ENCODE data around the gene APBB3. TPM values are rescaled to one million over a fixed set of nuclear protein-coding genes. Genes with fewer than 3 reads are reported as not detected.

APBB3 gene
- total RNA-seq, 2 experiments from 2014 or later: 20.0 to 24.8 TPM

DNA sequence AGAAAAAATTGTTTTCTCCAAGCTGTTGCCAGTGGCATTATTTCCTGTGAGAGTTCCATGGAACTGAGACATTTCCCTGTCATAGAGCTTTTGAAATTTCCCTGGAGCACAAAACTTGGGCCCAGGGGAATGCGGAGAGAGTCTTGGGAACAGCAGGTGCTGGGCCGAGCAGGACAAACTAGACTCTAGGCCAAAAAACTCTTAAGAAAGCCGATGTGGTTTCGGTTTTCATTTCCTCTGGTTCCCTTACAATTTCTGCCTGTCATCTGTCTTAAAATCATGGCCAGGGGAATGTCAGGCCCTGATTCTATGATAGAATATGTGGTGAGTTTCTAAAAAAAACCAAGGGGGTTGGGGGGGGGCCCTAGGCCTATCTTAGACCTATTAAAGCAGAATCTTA lies 4.8 kb upstream of the APBB3 start:
- CTCF ChIA-PET: interaction anchor here (1.3 to 1.8 kb wide), 6 partner anchors 12 to 206 kb away, joined by 3 to 8 read pairs (median 6); partner anchors contain the start of genes IK, NDUFA2, SRA1 and TMCO6
- Mint-ChIP-seq H3K4me1 (peaks cover 48% of the 10 kb centered on the region), H3K36me3 (peaks cover 39% of the 10 kb centered on the region), H3K9me3 (ENCODE audit: low read depth) (no peaks in the 10 kb centered on the region), H3K27me3 (no peaks in the 10 kb centered on the region), H3K27ac (peak overlapping the region; percentile 96), H3K4me3 (peak overlapping the region; percentile 68)
- no peak for ATAC-seq
- DNase-seq: peak; percentile 38

DNA sequence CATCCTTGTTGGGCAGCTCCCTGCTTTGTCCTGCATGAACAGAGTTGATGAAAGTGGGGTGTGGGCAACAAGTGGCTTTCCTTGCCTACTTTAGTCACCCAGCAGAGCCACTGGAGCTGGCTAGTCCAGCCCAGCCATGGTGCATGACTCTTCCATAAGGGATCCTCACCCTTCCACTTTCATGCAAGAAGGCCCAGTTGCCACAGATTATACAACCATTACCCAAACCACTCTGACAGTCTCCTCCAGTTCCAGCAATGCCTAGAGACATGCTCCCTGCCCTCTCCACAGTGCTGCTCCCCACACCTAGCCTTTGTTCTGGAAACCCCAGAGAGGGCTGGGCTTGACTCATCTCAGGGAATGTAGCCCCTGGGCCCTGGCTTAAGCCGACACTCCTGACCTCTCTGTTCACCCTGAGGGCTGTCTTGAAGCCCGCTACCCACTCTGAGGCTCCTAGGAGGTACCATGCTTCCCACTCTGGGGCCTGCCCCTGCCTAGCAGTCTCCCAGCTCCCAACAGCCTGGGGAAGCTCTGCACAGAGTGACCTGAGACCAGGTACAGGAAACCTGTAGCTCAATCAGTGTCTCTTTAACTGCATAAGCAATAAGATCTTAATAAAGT lies 4.2 kb upstream of the APBB3 start:
- peaks cover 39% of the 10 kb centered on the region for H3K36me3 Mint-ChIP-seq
- no peaks in the 10 kb centered on the region for H3K9me3 Mint-ChIP-seq (ENCODE audit: low read depth)
- ATAC-seq: no peak
- CTCF ChIA-PET: interaction anchor here (1.4 to 1.8 kb wide), 3 partner anchors 11 to 196 kb away, joined by 3 to 7 read pairs (median 5); partner anchors contain the start of genes SRA1 and TMCO6
- no peak for DNase-seq
- H3K27me3 Mint-ChIP-seq: no peaks in the 10 kb centered on the region
- H3K4me1 Mint-ChIP-seq: peaks cover 51% of the 10 kb centered on the region
- H3K4me3 Mint-ChIP-seq: peak overlapping the region; percentile 39
- peak overlapping the region; percentile 96 for H3K27ac Mint-ChIP-seq

DNA sequence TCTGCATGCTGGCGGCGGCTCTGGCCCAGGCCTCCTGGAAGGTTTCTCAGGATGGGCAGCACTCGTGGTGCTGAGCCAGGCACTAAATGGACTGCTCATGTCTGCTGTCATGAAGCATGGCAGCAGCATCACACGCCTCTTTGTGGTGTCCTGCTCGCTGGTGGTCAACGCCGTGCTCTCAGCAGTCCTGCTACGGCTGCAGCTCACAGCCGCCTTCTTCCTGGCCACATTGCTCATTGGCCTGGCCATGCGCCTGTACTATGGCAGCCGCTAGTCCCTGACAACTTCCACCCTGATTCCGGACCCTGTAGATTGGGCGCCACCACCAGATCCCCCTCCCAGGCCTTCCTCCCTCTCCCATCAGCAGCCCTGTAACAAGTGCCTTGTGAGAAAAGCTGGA lies 3.5 kb upstream of the APBB3 start:
- no peak for ATAC-seq
- peak overlapping the region; percentile 96 for H3K27ac Mint-ChIP-seq
- CTCF ChIA-PET: no interaction called here
- peaks cover 36% of the 10 kb centered on the region for H3K36me3 Mint-ChIP-seq
- H3K4me3 Mint-ChIP-seq: no peak overlapping the region
- H3K27me3 Mint-ChIP-seq: no peaks in the 10 kb centered on the region
- DNase-seq: no peak
- H3K9me3 Mint-ChIP-seq (ENCODE audit: low read depth): no peaks in the 10 kb centered on the region
- peaks cover 55% of the 10 kb centered on the region for H3K4me1 Mint-ChIP-seq

DNA sequence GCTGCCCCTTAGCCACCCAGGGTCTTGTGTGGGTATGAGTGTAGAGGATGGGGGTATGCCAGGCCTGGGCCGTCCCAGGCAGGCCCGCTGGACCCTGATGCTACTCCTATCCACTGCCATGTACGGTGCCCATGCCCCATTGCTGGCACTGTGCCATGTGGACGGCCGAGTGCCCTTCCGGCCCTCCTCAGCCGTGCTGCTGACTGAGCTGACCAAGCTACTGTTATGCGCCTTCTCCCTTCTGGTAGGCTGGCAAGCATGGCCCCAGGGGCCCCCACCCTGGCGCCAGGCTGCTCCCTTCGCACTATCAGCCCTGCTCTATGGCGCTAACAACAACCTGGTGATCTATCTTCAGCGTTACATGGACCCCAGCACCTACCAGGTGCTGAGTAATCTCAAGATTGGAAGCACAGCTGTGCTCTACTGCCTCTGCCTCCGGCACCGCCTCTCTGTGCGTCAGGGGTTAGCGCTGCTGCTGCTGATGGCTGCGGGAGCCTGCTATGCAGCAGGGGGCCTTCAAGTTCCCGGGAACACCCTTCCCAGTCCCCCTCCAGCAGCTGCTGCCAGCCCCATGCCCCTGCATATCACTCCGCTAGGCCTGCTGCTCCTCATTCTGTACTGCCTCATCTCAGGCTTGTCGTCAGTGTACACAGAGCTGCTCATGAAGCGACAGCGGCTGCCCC lies 2.9 kb upstream of the APBB3 start:
- Mint-ChIP-seq H3K36me3 (peaks cover 36% of the 10 kb centered on the region), H3K9me3 (ENCODE audit: low read depth) (no peaks in the 10 kb centered on the region), H3K4me1 (peaks cover 59% of the 10 kb centered on the region), H3K4me3 (no peak overlapping the region), H3K27ac (no peak overlapping the region), H3K27me3 (no peaks in the 10 kb centered on the region)
- no peak for DNase-seq
- CTCF ChIA-PET: interaction anchor here (1.2 kb wide), 1 partner anchor 80 kb away, joined by 3 read pairs; the partner anchor contains the start of genes IK and NDUFA2
- no peak for ATAC-seq

DNA sequence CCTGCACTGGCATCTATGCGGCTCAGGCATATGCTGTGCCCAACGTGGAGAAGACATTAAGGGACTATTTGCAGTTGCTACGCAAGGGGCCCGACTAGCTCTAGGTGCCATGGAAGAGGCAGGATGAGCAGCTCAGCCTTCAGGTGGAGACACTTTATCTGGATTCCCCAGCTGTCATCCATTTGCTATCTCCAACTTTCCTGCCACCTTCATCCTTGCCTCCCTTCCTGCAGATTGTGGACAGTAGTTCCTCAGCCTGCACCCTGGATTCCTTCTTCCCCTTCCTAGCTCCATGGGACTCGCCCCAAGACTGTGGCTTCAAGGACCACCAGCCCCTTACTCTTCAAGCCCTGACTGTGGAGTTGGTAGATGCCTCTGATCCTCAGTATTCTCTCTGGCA lies 2.3 kb upstream of the APBB3 start:
- DNase-seq (no peak), ATAC-seq (no peak)
- Mint-ChIP-seq H3K9me3 (ENCODE audit: low read depth) (no peaks in the 10 kb centered on the region), H3K4me1 (peaks cover 59% of the 10 kb centered on the region), H3K4me3 (peak overlapping the region; percentile 13), H3K36me3 (peaks cover 36% of the 10 kb centered on the region), H3K27me3 (no peaks in the 10 kb centered on the region), H3K27ac (peak overlapping the region; percentile 30)
- CTCF ChIA-PET: interaction anchor here (1.2 kb wide), 2 partner anchors 9 to 81 kb away, joined by 3 to 4 read pairs; partner anchors contain the start of genes IK and NDUFA2

DNA sequence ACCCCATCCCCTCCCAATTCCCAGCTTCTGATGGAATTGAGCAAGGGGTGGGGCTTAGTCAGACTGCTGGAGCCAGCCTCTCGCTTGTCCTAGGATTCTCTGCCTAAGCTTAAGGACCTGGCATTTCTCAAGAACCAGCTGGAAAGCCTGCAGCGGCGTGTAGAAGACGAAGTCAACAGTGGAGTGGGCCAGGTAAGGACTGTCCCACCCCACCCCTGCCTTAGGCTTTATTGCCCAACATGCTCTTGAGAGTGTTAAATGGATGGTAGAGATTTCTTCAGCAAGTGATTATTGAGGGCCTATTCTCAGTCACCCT lies 1.3 kb upstream of the APBB3 start:
- ATAC-seq: no peak
- DNase-seq: no peak
- peak overlapping the region; percentile 94 for H3K4me3 Mint-ChIP-seq
- H3K36me3 Mint-ChIP-seq: peaks cover 35% of the 10 kb centered on the region
- CTCF ChIA-PET: interaction anchor here (0.9 to 1.6 kb wide), 6 partner anchors 9 to 202 kb away, joined by 3 to 9 read pairs (median 4); partner anchors contain the start of genes IK, NDUFA2 and SRA1
- H3K9me3 Mint-ChIP-seq (ENCODE audit: low read depth): no peaks in the 10 kb centered on the region
- H3K27me3 Mint-ChIP-seq: no peaks in the 10 kb centered on the region
- H3K4me1 Mint-ChIP-seq: peaks cover 59% of the 10 kb centered on the region
- peak overlapping the region; percentile 95 for H3K27ac Mint-ChIP-seq

DNA sequence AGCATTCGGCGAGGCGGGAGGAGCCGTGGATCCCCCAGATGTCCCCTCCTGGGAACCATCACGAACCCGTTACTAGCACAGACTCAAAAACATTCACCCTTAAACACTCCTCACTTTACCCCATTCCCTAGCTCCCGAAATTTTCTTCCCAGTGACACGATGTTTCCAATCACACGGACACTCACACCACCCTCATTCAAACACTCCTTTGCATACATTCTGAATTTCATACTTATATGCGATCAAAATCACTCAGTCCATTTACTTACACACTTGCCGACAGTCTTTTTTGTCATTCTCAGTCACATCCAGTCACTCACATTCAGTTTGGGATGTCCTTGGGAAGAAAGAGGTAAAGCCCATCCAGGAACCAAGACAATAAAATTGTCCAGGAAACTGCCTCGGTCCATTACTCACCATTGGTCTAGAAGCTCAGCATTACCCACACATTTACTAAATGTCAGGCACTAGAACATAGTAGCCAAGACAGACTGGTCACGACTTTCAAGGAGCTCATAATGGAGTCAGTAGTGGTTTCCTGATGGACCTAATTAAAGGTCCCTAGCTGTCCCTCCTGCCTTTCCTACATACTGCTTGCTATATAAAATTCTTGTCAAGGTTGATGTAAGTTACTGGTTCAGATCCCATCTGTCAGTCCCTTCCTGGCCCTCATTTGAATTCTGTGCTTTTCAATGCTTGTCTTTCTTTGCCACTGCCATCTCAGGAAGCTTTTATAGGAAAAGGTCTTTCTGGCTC lies 804 bp upstream of the APBB3 start:
- no peaks in the 10 kb centered on the region for H3K9me3 Mint-ChIP-seq (ENCODE audit: low read depth)
- no peak for ATAC-seq
- CTCF ChIA-PET: interaction anchor here (0.9 to 1.6 kb wide), 6 partner anchors 8 to 202 kb away, joined by 3 to 9 read pairs (median 4); partner anchors contain the start of genes IK, NDUFA2 and SRA1
- DNase-seq: peak; percentile 47
- H3K27ac Mint-ChIP-seq: peak overlapping the region; percentile 95
- no peaks in the 10 kb centered on the region for H3K27me3 Mint-ChIP-seq
- peak overlapping the region; percentile 94 for H3K4me3 Mint-ChIP-seq
- H3K36me3 Mint-ChIP-seq: peaks cover 30% of the 10 kb centered on the region
- H3K4me1 Mint-ChIP-seq: peaks cover 58% of the 10 kb centered on the region

DNA sequence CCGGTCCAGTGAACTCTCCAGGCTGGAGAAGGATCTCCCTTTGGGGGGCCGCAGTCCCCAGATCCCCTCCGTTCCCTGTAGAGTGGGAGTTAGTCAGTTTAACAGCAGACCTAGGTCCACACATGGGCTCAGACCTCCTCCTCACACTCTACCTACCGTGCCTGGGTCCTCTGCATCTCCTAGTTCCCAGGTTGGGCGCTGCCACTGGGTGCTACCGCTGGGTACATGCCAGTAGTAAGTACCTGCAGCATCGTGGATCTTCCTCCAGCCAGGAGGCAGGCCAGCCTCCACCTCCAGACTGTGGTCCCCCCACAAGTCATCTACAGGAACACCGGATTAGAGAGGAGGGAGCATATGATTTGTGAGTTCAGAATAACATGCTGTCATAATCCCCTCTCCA lies 802 bp downstream of the APBB3 start:
- Mint-ChIP-seq H3K4me3 (peak overlapping the region; percentile 94), H3K27ac (peak overlapping the region; percentile 95), H3K4me1 (peaks cover 42% of the 10 kb centered on the region), H3K27me3 (no peaks in the 10 kb centered on the region), H3K9me3 (ENCODE audit: low read depth) (no peaks in the 10 kb centered on the region), H3K36me3 (peaks cover 29% of the 10 kb centered on the region)
- ATAC-seq: no peak
- peak; percentile 45 for DNase-seq
- CTCF ChIA-PET: interaction anchor here (1.1 kb wide), 1 partner anchor 69 kb away, joined by 3 read pairs; the partner anchor contains the start of gene CD14

DNA sequence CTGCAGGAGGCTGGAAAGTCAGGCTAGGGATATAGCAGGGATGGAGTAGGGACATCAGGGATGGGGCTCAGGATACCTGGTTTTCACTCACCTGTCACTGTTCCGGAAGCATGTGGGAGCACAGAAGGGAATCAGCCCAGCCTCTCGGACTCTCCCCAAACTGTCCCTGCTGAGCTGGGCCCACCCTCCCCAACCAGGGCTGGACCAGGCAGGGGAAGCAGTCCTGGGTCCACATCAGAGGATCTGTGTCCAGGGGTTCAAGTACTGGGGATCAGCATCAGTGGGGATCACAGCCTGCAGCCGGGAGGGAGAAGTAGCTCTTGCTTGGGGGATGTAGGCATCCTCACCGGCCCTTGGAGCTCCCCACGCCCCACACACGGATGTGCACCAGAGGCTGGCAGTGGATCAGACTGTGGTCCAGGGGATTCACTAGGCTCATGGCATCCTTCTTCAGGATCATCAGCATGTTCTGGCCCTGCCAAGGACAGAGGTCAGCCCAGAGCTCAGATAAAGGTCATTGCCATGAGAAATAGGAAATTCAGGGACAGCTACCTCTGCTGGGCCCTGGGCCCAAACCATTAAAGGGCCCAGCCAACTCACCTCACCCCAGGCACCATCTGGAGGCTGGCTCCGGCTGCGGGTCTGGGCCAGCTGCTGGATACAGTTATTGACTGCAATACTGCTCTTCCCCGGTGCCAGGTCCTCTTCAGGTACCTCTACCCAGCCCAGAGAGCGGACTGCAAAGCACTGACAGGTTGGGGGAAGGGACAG lies 2.5 kb downstream of the APBB3 start:
- H3K27me3 Mint-ChIP-seq: no peaks in the 10 kb centered on the region
- H3K27ac Mint-ChIP-seq: no peak overlapping the region
- ATAC-seq: no peak
- H3K9me3 Mint-ChIP-seq (ENCODE audit: low read depth): no peaks in the 10 kb centered on the region
- no peak for DNase-seq
- H3K4me1 Mint-ChIP-seq: peaks cover 33% of the 10 kb centered on the region
- CTCF ChIA-PET: interaction anchor here (0.8 kb wide), 1 partner anchor 14 kb away, joined by 3 read pairs; the partner anchor contains the start of gene EIF4EBP3
- peaks cover 14% of the 10 kb centered on the region for H3K36me3 Mint-ChIP-seq
- H3K4me3 Mint-ChIP-seq: no peak overlapping the region

DNA sequence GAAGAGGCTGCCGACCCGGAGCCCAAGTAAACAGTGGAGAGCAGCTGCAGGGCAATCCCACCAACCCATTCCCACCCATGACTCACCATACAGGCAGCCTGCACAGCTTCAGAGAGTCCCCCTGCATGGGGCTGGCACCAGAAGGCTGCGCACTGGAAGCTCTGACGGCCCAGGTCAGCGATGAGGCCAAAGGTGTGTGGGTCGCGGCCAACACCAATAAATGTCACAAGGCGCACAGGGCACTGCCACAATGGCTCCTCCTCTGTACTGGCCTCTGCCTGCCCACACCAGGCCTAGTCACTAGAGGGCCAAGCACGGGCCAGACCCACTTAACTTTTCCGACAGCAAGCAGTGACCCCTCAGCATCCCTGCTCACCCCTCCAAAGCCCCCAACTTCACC lies 4.2 kb downstream of the APBB3 start:
- CTCF ChIA-PET: no interaction called here
- H3K4me1 Mint-ChIP-seq: peaks cover 30% of the 10 kb centered on the region
- H3K27ac Mint-ChIP-seq: no peak overlapping the region
- H3K4me3 Mint-ChIP-seq: no peak overlapping the region
- DNase-seq (no peak), ATAC-seq (no peak)
- peaks cover 15% of the 10 kb centered on the region for H3K36me3 Mint-ChIP-seq
- H3K27me3 Mint-ChIP-seq: no peaks in the 10 kb centered on the region
- no peaks in the 10 kb centered on the region for H3K9me3 Mint-ChIP-seq (ENCODE audit: low read depth)

DNA sequence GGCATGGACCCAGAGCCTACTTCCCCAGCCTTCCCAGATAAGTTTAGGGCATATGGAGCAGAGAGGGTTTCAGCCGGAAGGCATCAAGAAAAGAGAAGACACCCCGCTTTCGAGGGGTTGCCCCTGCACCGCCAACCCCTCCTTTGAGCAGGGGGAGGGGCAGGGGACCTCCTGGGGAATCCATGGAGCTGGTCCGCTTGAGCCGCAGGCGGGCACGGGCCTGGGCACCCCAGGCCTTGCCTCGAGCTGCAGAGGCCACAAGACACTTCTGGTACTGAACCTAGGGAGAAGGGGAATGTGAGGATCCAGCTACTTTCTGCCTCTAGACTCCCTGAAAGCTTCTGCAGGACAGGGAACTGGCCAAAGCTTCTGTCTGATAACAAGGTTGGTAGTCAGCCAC lies 5.9 kb downstream of the APBB3 start:
- no peaks in the 10 kb centered on the region for H3K9me3 Mint-ChIP-seq (ENCODE audit: low read depth)
- H3K27me3 Mint-ChIP-seq: no peaks in the 10 kb centered on the region
- H3K4me1 Mint-ChIP-seq: peaks cover 42% of the 10 kb centered on the region
- no peak overlapping the region for H3K4me3 Mint-ChIP-seq
- CTCF ChIA-PET: interaction anchor here (1.1 to 1.3 kb wide), 3 partner anchors 77 to 213 kb away, joined by 3 to 4 read pairs (median 3); no protein-coding TSS in a partner anchor
- DNase-seq (no peak), ATAC-seq (no peak)
- H3K36me3 Mint-ChIP-seq: peaks cover 18% of the 10 kb centered on the region
- H3K27ac Mint-ChIP-seq: no peak overlapping the region

DNA sequence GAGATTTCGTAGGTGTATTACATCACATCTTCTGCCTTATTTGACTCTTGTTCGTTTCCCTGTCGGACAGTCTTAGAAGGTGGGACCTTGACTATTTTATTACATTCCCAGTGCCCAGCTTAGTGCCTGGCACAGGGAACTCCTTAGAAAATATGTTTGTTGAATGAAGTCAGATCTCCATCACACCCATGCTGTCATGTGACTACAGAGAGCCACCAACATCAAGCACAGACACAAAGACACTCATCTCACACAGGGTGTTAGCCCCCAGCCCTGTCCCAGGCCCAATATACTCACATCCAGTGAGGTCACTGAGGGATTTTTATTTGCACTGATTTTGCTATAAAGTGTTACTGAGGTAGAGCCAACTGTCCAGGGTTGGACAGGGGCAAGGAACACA lies 6.4 kb downstream of the APBB3 start:
- H3K4me1 Mint-ChIP-seq: peaks cover 44% of the 10 kb centered on the region
- H3K27me3 Mint-ChIP-seq: no peaks in the 10 kb centered on the region
- H3K27ac Mint-ChIP-seq: peak overlapping the region; percentile 87
- no peaks in the 10 kb centered on the region for H3K9me3 Mint-ChIP-seq (ENCODE audit: low read depth)
- H3K4me3 Mint-ChIP-seq: peak overlapping the region; percentile 79
- DNase-seq (no peak), ATAC-seq (no peak)
- H3K36me3 Mint-ChIP-seq: peaks cover 23% of the 10 kb centered on the region
- CTCF ChIA-PET: interaction anchor here (0.8 to 1.3 kb wide), 8 partner anchors 10 to 314 kb away, joined by 3 to 13 read pairs (median 3); partner anchors contain the start of genes EIF4EBP3 and IK

Measured in activated CD8-positive, alpha-beta memory T cell treated with anti-CD3 and anti-CD28 coated beads, Interleukin-2, amount 10 ng/mL, durations not matched to agents 7 days and 5 days (primary cell).